HG02678 (cell line): Measurements from ENCODE around the gene FDXACB1.

Experiments used
- ATAC-seq: cut with Tn5 transposase; IDR thresholded peaks from one replicate; pipeline ENCODE4 v1.9.1; 2021; ENCODE audit warnings: mild to moderate bottlenecking, moderate library complexity; ENCODE audit not compliant: unreplicated experiment

FDXACB1 gene

GRCh38 chr11:111846063-111846462 lies 32.9 kb downstream of the FDXACB1 start:
- no peak for ATAC-seq

- no peak for ATAC-seq
Observed at GRCh38 chr11:111845276-111846028, 33.5 kb downstream of the FDXACB1 start.

GRCh38 chr11:111843661-111844060 lies 35.3 kb downstream of the FDXACB1 start:
- ATAC-seq = no peak

- peak; percentile 45 for ATAC-seq
Observed at GRCh38 chr11:111841370-111842053, 37.5 kb downstream of the FDXACB1 start.

GRCh38 chr11:111840143-111840542 lies 38.8 kb downstream of the FDXACB1 start:
- ATAC-seq = no peak

GRCh38 chr11:111838054-111838453 lies 40.9 kb downstream of the FDXACB1 start:
- ATAC-seq = no peak

- no peak for ATAC-seq
Observed at GRCh38 chr11:111837366-111837891, 41.5 kb downstream of the FDXACB1 start.

GRCh38 chr11:111836721-111837120 lies 42.2 kb downstream of the FDXACB1 start:
- ATAC-seq = peak; percentile 84

- ATAC-seq = no peak
Observed at GRCh38 chr11:111836162-111836561, 42.8 kb downstream of the FDXACB1 start.

- ATAC-seq = no peak
Observed at GRCh38 chr11:111835665-111836064, 43.3 kb downstream of the FDXACB1 start.

GRCh38 chr11:111834432-111835163 lies 44.4 kb downstream of the FDXACB1 start:
- ATAC-seq = no peak

- no peak for ATAC-seq
Observed at GRCh38 chr11:111833524-111833923, 45.4 kb downstream of the FDXACB1 start.

- peak; percentile 60 for ATAC-seq
Observed at GRCh38 chr11:111829185-111829968, 49.6 kb downstream of the FDXACB1 start.

GRCh38 chr11:111826322-111826950 lies 52.5 kb downstream of the FDXACB1 start:
- ATAC-seq = no peak
